HG02623 (cell line): ENCODE results near the gene CTRB1.
"Not testable (repeated sequence)": the region's sequence is repeated elsewhere in the genome, so short reads cannot be mapped to it uniquely, and the experiment has no call there.

Source experiments
- ATAC-seq: cut with Tn5 transposase; IDR thresholded peaks from one replicate; pipeline ENCODE4 v1.9.1; 2021; ENCODE audit warnings: moderate library complexity; ENCODE audit not compliant: unreplicated experiment

CTRB1 gene

GRCh38 chr16:75239542-75240122, 20.8 kb downstream of the CTRB1 start:
- ATAC-seq = no peak

GRCh38 chr16:75240633-75241032, 21.8 kb downstream of the CTRB1 start:
- not testable (repeated sequence) for ATAC-seq

- ATAC-seq = no peak
Measured at GRCh38 chr16:75241412-75241811, 22.6 kb downstream of the CTRB1 start.

GRCh38 chr16:75241955-75242354, 23.2 kb downstream of the CTRB1 start:
- no peak for ATAC-seq

GRCh38 chr16:75242436-75243078, 23.8 kb downstream of the CTRB1 start:
- not testable (repeated sequence) for ATAC-seq

- ATAC-seq = no peak
Measured at GRCh38 chr16:75243667-75244224, 25.0 kb downstream of the CTRB1 start.

- no peak for ATAC-seq
Measured at GRCh38 chr16:75244225-75244809, 25.5 kb downstream of the CTRB1 start.

GRCh38 chr16:75244844-75245758, 26.3 kb downstream of the CTRB1 start:
- no peak for ATAC-seq

GRCh38 chr16:75246504-75247205, 27.9 kb downstream of the CTRB1 start:
- no peak for ATAC-seq

GRCh38 chr16:75247249-75247648, 28.5 kb downstream of the CTRB1 start:
- no peak for ATAC-seq

- ATAC-seq = no peak
Measured at GRCh38 chr16:75248142-75248535, 29.4 kb downstream of the CTRB1 start.

GRCh38 chr16:75248536-75249380, 30.0 kb downstream of the CTRB1 start:
- ATAC-seq = no peak

GRCh38 chr16:75249441-75249840, 30.7 kb downstream of the CTRB1 start:
- no peak for ATAC-seq

GRCh38 chr16:75250089-75250808, 31.5 kb downstream of the CTRB1 start:
- no peak for ATAC-seq

GRCh38 chr16:75250809-75251279, 32.1 kb downstream of the CTRB1 start:
- ATAC-seq = peak; percentile 26

- peak; percentile 56 for ATAC-seq
Measured at GRCh38 chr16:75251280-75252048, 32.7 kb downstream of the CTRB1 start, which contains the start of gene BCAR1. TSS of gene BCAR1 (minus strand) at chr16:75251624. CDS start at chr16:75251482, 142 bp downstream.

GRCh38 chr16:75252049-75252864, 33.5 kb downstream of the CTRB1 start:
- ATAC-seq = no peak
